NCI-H446 treated with DMSO at 0.1 percent for 48 hours (cell line): ENCODE results near the gene IPCEF1.

ENCODE experiments used
- DNase-seq: peaks from one replicate; lab custom pipeline; 2025; lab: John Stamatoyannopoulos, UW

IPCEF1 gene

DNA sequence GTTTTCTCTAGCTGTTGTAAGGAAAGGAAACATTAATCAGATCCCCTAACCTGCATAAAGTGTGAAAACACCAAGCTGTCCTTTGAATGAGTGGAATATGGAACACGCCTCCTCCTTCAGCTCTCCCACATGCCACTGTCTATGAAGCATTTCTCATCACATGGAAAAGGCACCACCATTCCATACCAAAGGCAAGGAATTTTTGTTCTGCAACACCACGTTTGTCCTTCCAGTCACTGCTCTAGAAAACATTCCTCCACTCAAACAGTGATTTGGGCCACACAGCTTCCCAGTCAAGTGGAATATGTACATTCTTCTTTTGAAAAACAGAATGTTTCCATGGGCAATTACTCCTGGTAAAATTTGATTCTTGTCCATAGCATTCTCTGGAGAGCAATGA lies 197.5 kb downstream of the IPCEF1 start:
- no peak for DNase-seq

DNA sequence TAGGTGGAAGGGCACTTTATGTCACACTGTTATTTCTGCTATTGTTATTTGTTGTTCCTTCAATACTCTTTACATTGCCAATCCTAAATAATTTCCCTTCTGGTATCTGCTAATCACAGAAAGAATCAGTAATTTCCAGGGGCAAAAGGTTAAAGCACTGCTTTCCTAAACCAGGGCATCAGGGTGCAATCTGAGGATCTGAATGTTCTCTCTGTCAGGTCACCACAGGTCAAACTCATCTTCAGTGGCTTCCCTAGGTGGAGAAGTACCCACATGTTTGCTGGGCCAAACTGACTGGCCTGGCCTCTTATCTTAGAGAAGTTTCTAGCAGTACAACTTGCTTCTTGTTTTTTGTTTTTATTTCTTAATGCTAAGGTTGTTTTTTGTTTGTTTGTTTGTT lies 198.9 kb downstream of the IPCEF1 start:
- DNase-seq, result no peak

DNA sequence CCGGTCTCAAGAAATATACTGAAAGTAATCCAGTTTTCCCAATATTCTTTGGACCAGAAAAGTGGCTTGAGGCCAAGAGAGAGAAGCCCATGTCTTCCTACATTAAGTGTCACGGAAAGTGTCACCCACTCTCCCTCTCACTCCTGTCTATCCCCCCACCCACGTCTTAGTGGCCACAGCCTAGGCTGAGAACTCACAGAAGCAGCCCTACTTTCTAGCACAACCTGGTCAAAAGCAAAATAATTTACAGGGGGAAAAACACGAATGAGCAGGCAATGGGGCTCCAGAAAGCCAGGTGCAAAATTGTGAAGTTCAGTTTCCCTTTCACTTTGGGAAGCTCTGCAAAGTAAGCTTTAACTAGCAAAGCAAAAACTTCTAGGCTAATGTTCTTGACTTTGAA lies 199.5 kb downstream of the IPCEF1 start:
- DNase-seq, result no peak

DNA sequence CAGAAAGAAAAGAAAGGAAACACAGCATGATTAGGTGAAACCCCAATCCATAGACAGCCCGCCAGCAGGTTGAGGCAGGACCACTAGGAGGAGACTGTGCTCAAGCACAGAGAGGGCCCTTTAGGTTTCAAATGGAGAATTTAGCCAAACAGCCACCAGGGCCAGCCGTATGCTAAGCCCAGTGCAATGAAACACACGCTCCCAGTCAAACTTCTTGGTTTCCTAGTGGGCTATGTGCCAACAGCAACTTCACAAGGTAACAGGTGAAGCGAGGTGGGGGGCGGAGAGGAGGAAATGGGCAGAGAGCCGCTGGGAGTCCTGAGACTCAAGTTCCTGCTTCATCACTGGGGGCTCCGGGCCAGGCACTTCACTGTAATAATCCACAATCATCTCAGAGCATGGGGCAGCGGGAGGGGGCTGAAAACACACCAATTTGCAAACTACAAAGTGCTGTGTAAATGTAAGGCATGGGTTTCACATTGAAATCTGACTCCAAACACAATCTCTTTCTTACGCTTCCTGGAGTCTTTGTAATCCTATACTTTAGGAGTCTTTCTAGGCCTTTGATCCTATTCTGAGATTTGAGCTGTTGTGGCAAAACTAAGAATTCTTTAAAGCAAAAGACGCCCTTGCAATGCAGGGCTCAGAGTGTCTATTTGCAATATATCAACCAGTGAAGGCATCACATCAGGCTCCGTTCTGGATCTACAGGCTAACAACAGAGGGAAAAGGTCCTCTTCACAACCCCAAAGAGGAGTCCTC lies 200.3 kb downstream of the IPCEF1 start:
- DNase-seq, result no peak

DNA sequence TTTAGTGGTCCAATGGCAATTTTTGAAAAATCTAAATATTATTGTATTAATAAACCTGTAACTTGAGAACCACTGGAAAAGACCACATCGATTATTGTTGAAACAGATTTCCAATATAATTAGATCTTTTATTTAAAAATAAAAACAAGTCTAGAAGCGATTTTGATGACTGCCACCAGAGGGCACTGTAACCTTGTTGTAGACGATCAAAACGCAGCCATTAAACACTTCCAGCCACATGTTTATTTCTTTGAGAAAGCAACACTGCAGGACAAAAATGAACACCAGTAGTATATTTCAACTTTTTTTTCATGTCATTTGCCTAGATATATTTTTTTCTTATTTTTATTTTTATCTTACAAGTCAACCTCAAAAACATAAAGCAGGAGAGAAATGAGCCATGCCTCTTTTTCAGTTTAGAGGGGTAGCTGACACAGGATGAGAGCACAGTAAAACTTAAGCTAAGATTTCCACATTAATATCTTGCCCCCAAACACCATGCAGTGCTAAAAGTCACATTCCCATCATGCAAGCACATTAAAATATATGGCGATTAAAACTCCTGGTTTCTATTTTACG lies 202.1 kb downstream of the IPCEF1 start:
- peak; percentile 10 for DNase-seq

DNA sequence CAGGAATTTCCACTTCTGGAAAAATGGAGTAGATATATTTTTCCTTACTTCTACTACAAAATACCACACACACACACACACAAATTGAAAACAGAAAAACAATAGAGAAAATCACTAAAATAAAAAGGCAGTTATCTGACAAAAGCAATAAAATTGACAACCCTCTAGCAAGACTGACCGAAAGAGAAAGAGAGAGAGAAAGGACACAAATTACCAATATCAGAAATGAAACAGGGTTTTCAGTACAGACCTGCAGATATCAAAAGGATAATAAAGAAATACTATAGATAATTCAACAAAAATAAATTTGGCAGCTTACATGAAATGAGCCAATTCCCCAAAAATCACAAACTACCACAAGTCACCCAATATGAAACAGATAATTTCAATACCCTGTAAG lies 212.8 kb downstream of the IPCEF1 start:
- no peak for DNase-seq

DNA sequence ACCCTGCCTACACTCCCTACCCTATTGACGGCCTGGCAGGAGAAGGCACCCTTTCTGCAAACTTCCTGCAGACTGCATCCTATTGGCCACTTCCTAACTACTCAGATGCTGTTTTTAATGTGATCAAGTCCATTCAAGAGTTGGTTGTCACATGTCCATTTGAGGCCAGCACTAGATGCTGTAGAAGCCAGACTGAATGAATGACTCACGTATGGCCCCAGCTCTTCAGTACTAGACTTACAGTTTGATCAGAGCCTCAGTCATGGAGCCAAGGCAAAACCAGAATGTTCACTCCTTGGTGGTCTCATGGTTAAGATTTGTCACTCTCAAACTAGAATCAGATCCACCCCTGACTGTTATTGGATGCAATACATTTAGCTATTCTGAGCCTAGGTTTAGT lies 215.9 kb downstream of the IPCEF1 start:
- no peak for DNase-seq

DNA sequence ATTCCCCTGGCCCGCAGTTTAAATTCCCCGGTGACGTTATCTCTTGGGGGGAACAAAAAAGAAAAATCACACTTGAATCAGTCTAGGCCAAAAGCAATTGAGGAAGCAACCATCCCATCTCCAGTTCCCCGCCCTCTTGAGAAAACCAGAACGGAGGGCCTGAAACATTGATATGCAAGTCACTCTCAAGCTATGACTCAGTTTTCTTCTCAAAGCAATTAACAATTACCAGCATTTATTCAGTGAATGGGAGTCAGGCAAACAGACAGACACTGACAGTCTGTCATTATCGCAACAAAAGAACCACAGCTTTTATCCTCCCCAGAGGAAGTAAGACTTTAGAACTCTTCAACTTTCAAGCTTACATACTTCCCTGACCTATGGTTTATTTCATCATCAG lies 216.7 kb downstream of the IPCEF1 start:
- no peak for DNase-seq

DNA sequence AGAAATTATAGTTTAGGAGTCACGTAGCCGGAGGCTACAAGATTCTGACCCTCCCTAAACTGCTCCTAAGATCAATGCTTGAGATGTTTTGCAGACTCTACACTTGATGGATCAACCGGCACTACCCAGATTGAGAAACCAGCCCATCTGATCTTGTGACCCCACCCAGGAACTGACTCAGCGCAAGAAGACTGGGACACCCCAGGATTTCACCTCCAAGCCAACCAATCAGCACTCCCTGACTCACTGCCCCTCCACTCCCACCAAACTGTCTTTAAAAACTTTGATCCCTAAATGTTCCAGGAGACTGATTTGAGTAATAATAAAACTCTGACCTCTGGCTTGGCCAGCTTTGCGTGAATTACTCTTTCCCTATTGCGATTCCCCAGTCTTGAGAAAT lies 217.8 kb downstream of the IPCEF1 start:
- DNase-seq, result no peak

DNA sequence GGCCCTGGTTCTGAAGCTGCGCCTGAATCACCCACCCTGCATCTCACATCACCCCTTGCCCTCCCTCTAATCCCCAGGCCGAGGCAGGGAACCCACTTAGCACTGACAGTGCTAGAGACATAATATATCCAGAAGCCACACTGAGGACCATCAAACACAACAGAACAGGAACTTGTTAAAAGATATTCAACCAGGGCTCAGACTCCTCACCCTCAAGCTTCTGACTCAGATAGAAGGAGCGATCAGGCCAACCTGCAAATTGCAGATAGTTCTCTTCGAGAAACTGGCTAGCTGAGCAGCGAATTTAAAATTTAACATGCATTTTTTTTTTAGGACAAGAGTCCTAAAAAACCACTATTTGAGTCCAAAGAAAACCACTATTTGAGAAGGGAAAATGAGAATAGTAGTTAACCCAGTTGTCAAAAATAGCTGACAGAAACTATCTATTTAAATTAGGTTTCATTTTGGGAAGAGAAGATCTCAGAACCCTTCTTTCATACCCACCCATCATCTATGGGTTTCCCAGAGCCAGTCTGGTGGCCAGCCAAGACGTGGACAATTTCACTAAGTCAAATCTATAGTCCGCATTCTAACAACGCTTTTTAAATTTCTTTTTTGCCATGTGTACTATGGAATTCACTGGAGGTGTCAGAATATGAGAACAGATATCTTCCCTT lies 222.0 kb downstream of the IPCEF1 start:
- DNase-seq, result no peak

DNA sequence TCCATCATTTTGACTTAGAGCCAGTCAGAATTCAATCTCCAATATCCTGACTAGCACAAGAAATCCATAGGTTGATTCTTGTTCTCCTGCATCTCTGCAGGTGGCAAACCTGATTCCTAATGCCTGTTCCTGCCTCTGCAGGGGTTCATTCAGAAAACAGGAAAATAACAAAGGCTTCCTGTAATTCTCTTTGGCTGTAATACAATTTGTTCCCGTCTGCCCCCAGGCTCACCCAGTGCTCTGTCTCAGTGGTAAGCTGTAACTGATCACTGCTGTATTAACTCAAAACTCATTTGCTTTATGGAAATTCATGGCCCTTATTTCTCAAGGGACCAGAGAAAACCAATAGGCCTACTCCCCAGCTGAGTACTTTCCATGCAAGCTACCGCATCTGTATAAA lies 228.9 kb downstream of the IPCEF1 start:
- DNase-seq, result no peak

DNA sequence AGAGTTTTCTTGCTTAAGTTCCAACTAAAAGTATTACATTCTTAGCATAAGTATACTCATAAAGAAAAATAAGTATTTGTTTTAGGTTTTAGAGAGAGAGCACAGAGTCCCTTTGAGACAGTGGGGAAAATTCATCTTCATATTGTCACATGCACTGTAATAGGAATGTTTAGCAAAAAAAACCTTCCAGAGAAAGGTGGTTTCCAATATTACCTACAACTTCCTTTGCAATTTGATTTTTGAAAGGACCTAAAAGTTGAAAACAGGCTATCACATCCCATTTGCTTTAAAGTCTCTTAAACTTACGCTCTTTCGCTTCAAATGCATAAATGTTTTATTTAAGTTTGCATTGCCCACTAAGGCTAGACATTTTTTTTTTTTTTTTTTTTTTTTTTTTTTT lies 231.2 kb downstream of the IPCEF1 start:
- no peak for DNase-seq

DNA sequence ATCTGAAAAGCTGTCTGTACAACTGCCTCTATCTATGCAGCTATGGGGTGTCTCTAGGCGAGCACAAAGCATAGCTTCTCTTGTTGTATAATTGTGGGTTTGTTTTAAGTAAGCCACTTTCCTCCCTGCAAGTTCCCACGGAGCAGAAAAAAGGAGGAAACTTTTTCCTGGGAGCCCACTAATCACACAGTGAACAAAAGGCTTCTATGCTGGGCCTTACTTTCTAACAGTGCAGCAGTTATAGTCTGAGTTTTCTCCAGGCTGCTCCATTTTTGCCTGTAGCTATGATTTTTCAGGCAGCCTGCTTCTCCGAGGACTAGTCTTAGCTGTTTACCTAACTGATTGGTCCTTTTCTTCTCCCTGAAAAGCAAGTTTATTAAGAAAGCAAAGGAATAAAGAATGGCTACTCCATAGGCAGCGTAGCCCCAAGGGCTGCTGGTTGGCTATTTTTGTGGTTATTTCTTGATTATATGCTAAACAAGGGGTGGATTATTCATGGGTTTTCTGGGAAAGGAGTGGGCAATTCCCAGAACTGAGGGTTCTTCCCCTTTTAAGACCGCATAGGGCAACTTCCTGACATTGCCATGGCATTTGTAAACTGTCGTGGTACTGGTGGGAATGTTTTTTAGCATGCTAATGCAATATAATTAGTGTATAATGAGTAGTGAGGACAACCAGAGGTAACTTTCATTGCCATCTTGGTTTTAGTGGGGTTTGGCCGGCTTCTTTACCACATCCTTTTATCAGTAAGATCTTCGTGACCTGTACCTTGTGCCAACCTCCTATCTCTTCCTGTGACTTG lies 233.2 kb downstream of the IPCEF1 start:
- DNase-seq, result no peak

DNA sequence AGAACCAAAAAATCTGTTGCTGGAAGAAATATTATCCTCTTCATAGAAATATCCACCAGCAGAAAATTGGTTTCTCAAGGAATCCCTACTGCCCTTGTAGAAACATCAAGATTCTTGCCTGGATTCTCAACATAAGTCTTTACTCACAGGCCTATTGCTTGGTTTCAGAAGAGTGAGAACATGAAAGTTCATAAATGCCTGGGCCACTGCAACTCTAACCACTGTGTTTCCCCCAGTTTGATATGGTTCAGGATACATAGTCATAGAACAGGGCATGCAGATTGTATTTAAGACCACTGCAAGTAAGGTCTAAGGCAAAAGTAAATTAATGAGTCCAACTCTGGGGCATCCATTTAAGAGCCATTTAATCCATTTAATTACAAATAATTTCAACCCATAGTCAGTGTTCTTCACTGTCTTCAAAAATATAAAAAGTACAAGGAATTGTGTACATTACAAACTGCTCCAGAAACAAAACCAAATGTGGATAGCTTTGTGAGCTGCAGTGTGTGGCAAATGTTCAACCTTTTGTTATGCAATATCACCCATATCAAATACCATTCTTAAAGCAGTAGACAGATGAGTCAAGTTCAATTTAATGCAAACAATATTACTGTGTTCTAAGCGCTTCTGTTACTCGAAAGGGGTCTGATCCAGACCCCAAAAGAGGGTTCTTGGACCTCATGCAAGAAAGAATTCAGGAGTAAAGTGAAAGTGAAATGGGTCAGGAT lies 234.2 kb downstream of the IPCEF1 start:
- no peak for DNase-seq

DNA sequence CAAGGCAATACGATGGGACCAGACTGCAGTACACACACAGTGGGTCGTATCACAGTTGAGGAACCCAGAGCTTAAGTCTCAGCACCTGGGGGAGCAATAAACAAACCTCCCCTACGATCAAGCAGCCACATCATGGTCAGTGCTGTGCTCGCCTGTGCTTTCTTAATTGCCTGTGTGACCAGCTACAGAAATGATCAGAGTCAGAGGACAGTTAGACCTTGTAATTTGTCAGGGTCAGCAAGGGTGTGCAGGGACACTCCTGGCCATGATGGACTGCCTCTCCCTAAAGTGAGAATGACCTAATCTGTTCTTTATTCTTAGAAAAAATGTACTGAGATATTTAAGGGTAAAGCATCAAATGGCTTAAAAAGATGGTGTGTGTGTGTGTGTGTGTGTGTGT lies 239.1 kb downstream of the IPCEF1 start:
- DNase-seq, result no peak

DNA sequence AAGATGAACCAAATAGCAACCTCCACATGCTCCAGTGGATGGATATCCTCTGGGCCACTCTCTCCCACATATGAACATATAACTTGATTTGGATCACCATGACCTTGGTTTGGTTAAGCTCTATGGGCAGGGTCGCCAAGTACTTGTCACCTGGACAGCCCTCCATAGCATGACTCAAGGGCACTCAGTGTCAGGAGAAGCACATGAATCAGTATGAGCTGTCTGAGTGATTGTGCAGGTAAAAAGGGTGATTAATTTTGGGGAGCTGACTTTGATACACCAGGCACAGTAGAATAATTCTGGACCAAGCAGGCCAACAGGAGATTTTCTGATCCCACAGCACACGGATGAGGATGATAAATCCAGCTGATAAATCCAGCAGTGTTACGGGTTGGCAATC lies 243.2 kb downstream of the IPCEF1 start:
- no peak for DNase-seq

DNA sequence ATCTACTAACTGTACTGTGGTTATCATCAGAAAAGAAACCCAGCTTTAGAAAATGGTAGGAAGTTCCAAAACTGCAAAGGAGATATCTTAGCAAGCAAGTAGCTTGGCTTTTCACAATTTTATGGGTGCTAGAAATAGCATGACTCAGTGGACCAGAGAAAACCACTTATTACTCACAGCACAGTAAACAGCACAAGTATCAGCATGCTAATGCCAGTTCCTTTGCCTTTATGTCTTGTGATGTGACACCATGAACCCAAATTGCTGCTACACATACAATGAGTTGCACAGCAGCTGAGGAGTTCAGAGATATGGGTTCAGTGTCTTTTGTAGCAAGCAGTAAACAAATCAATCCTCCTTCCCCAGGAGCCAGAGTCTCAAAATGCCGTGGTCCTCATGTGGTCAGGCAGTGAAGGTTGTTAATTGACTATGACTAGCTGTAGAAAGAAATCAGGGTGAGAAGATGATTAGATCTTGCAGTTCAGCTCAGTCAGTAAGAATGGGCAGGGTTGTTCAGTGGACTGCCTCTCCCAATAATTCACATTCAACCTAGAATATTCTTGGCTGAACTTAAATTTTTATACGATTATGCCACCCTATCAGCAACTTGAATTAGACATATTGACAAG lies 244.3 kb downstream of the IPCEF1 start:
- DNase-seq, result no peak

DNA sequence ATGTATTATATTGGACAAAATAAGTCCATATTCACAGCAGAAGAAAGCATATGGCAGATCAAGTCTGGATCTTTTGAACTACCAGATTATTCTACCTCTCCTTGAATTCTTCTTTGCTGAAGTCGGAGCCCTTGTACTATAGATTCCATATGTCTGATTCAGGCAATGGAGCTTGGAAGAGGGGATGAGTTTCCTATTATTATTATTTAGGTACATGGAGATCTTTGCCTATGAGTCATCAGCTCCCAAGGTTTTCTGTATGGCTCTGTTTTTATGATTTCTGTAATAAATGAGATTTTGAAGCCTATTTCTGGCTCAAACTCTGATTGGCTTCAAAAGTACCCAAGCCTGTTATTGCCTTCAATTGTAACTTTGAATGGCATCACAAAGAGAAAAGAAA lies 245.6 kb downstream of the IPCEF1 start:
- no peak for DNase-seq

DNA sequence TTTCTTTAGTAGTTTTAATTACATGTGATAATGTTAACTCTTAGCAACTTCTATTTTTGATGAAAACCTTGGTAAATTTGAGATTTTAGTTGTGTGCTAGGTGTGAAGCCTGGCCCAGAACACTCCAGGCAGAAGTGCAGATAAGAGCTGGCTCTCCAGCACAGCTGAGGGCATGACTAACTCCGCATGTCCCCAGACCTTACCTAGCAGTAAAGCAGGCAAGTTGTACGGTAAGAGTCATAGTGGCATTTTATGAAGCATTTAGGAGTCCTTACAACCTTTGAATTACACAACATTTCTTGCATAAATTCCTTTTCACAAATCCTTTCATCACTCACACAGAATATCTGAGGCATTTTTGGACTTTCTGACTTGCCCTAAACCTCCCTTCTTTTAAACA lies 250.4 kb downstream of the IPCEF1 start:
- no peak for DNase-seq
